ENCODE measurements around the gene DSCAML1.

DSCAML1 gene

GRCh38 chr11:117488996-117489952, 307.7 kb downstream of the DSCAML1 start:
- TF ChIP-seq TAF1 (IDR thresholded peaks at IDR 0.05; ENCODE audit: borderline replicate concordance, insufficient read depth, low read length) (no peak), POLR2AphosphoS5 (IDR thresholded peaks at IDR 0.05; ENCODE audit: low read depth, low read length) (no peak), FOXP2 (optimal IDR thresholded peaks at IDR 0.05; ENCODE audit: borderline replicate concordance, extremely low read depth, extremely low read length, insufficient read depth) (no peak), REST (IDR thresholded peaks at IDR 0.05; ENCODE audit: insufficient read depth in 1 of 2, low read depth in 2 of 2, low read length in 2 of 2) (no peak), SIN3A (IDR thresholded peaks at IDR 0.05; ENCODE audit: borderline replicate concordance, insufficient read depth, low read length) (no peak)

GRCh38 chr11:117486059-117486458, 311.0 kb downstream of the DSCAML1 start:
- no peak for TF ChIP-seq POLR2AphosphoS5 (IDR thresholded peaks at IDR 0.05; ENCODE audit: low read depth, low read length)
- no peak for TF ChIP-seq TAF1 (IDR thresholded peaks at IDR 0.05; ENCODE audit: borderline replicate concordance, insufficient read depth, low read length)
- TF ChIP-seq SIN3A (IDR thresholded peaks at IDR 0.05; ENCODE audit: borderline replicate concordance, insufficient read depth, low read length): no peak

DNA sequence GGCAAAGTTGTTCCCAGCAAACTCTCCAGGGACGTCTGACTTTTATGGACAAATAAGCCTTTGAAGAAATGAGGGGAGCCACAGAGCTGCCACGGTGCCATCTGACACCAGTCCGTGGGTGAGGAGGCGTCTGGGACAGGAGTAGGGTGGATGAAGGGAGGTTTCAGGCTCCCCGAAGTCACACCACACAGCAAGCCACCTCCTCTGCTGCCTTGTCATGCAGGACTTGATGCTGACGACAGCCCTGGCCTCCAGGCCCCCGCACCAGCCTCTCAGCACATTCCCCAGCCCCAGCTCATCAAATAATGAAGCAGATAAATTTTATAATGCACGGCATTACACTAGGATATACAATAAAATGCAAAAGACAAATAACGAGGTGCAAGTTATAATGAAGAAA, 312.9 kb downstream of the DSCAML1 start:
- no peak for TF ChIP-seq TAF1 (IDR thresholded peaks at IDR 0.05; ENCODE audit: borderline replicate concordance, insufficient read depth, low read length)
- TF ChIP-seq REST (IDR thresholded peaks at IDR 0.05; ENCODE audit: insufficient read depth in 1 of 2, low read depth in 2 of 2, low read length in 2 of 2): no peak
- no peak for TF ChIP-seq FOXP2 (optimal IDR thresholded peaks at IDR 0.05; ENCODE audit: borderline replicate concordance, extremely low read depth, extremely low read length, insufficient read depth)

DNA sequence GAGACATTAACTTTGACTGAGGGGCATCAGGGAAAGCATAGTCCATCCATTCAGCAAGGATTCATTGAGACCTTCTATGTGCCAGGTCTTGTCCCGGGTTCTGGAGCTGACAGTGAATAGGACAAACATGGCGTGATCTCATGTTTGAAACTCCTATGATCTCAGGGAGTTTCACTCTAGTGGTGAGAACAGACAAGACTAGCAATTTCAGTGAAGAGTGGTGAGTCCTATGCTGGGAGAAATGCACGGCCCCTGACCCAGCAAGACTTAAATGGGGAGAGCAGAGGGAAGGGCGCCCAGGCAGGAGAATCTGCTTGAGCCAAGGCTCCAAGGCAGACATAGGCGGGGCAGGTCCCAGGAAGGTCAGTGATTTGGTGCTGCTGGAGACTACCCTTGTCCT, 313.6 kb downstream of the DSCAML1 start:
- TF ChIP-seq REST (IDR thresholded peaks at IDR 0.05; ENCODE audit: insufficient read depth in 1 of 2, low read depth in 2 of 2, low read length in 2 of 2) (no peak), SIN3A (IDR thresholded peaks at IDR 0.05; ENCODE audit: borderline replicate concordance, insufficient read depth, low read length) (no peak), FOXP2 (optimal IDR thresholded peaks at IDR 0.05; ENCODE audit: borderline replicate concordance, extremely low read depth, extremely low read length, insufficient read depth) (no peak), TAF1 (IDR thresholded peaks at IDR 0.05; ENCODE audit: borderline replicate concordance, insufficient read depth, low read length) (no peak), POLR2AphosphoS5 (IDR thresholded peaks at IDR 0.05; ENCODE audit: low read depth, low read length) (no peak)

- TF ChIP-seq FOXP2 (optimal IDR thresholded peaks at IDR 0.05; ENCODE audit: borderline replicate concordance, extremely low read depth, extremely low read length, insufficient read depth): no peak
- TF ChIP-seq SIN3A (IDR thresholded peaks at IDR 0.05; ENCODE audit: borderline replicate concordance, insufficient read depth, low read length): no peak
- TF ChIP-seq POLR2AphosphoS5 (IDR thresholded peaks at IDR 0.05; ENCODE audit: low read depth, low read length): no peak
- TF ChIP-seq REST (IDR thresholded peaks at IDR 0.05; ENCODE audit: insufficient read depth in 1 of 2, low read depth in 2 of 2, low read length in 2 of 2): no peak
- TF ChIP-seq TAF1 (IDR thresholded peaks at IDR 0.05; ENCODE audit: borderline replicate concordance, insufficient read depth, low read length): no peak
Measured at GRCh38 chr11:117482881-117483280, 314.1 kb downstream of the DSCAML1 start.
